Epithelial cell of prostate (primary cell): ENCODE measurements around the gene AOC2.
"Not testable (repeated sequence)": the region's sequence is repeated elsewhere in the genome, so short reads cannot be mapped to it uniquely, and the experiment has no call there.

ENCODE experiments used
- DNase-seq: peaks from one replicate; pipeline ENCODE4 v3.0.0-alpha.2; 2011; ENCODE audit warnings: low read depth, low spot score
- H3K27ac ChIP-seq: fragments of 450-650 bp; 2 replicates; pipeline ENCODE4 v1.5.1; 2017; ENCODE audit warnings: mild to moderate bottlenecking

Gene AOC2

GRCh38 chr17:42853597-42853967 is 9.2 kb downstream of the AOC2 start:
- H3K27ac ChIP-seq: no peak overlapping the region
- DNase-seq: no peak

GRCh38 chr17:42853968-42854790 is 9.8 kb downstream of the AOC2 start:
- DNase-seq: no peak
- no peak overlapping the region for H3K27ac ChIP-seq

GRCh38 chr17:42855048-42855596 is 10.7 kb downstream of the AOC2 start:
- no peak for DNase-seq
- H3K27ac ChIP-seq: no peak overlapping the region

- H3K27ac ChIP-seq, DNase-seq: not testable (repeated sequence)
Observed at GRCh38 chr17:42856093-42856492, 11.7 kb downstream of the AOC2 start.

GRCh38 chr17:42856516-42856915 is 12.1 kb downstream of the AOC2 start:
- DNase-seq, H3K27ac ChIP-seq: not testable (repeated sequence)

GRCh38 chr17:42857389-42857788 is 13.0 kb downstream of the AOC2 start:
- H3K27ac ChIP-seq: no peak overlapping the region
- DNase-seq: no peak

- no peak overlapping the region for H3K27ac ChIP-seq
- DNase-seq: no peak
Observed at GRCh38 chr17:42865638-42866094, 21.3 kb downstream of the AOC2 start.

- no peak overlapping the region for H3K27ac ChIP-seq
- no peak for DNase-seq
Observed at GRCh38 chr17:42866216-42866615, 21.8 kb downstream of the AOC2 start.

- no peak overlapping the region for H3K27ac ChIP-seq
- no peak for DNase-seq
Observed at GRCh38 chr17:42866631-42867575, 22.5 kb downstream of the AOC2 start.

- DNase-seq, H3K27ac ChIP-seq: not testable (repeated sequence)
Observed at GRCh38 chr17:42867694-42868261, 23.4 kb downstream of the AOC2 start.

- no peak for DNase-seq
- no peak overlapping the region for H3K27ac ChIP-seq
Observed at GRCh38 chr17:42868338-42868737, 24.0 kb downstream of the AOC2 start.

GRCh38 chr17:42871647-42872046 is 27.3 kb downstream of the AOC2 start:
- DNase-seq: no peak
- H3K27ac ChIP-seq: no peak overlapping the region

GRCh38 chr17:42872251-42872965 is 28.0 kb downstream of the AOC2 start:
- no peak for DNase-seq
- H3K27ac ChIP-seq: no peak overlapping the region

GRCh38 chr17:42873315-42873714 is 28.9 kb downstream of the AOC2 start:
- DNase-seq: no peak

GRCh38 chr17:42873932-42874695 is 29.7 kb downstream of the AOC2 start:
- not testable (repeated sequence) for H3K27ac ChIP-seq, DNase-seq

More at GRCh38 chr17:42873315-42873714, 28.9 kb downstream of the AOC2 start:
- no peak overlapping the region for H3K27ac ChIP-seq

- no peak overlapping the region for H3K27ac ChIP-seq
- DNase-seq: no peak
Observed at GRCh38 chr17:42877037-42877436, 32.7 kb downstream of the AOC2 start.

GRCh38 chr17:42878123-42878880 is 33.9 kb downstream of the AOC2 start:
- no peak overlapping the region for H3K27ac ChIP-seq
- DNase-seq: no peak

GRCh38 chr17:42878924-42879595 is 34.7 kb downstream of the AOC2 start:
- no peak for DNase-seq
- no peak overlapping the region for H3K27ac ChIP-seq
